Measurements from ENCODE around the gene ADPRHL1.

- TF ChIP-seq EZH2phosphoT487 (IDR thresholded peaks at IDR 0.05), result no peak
- TF ChIP-seq, protein P1, sequence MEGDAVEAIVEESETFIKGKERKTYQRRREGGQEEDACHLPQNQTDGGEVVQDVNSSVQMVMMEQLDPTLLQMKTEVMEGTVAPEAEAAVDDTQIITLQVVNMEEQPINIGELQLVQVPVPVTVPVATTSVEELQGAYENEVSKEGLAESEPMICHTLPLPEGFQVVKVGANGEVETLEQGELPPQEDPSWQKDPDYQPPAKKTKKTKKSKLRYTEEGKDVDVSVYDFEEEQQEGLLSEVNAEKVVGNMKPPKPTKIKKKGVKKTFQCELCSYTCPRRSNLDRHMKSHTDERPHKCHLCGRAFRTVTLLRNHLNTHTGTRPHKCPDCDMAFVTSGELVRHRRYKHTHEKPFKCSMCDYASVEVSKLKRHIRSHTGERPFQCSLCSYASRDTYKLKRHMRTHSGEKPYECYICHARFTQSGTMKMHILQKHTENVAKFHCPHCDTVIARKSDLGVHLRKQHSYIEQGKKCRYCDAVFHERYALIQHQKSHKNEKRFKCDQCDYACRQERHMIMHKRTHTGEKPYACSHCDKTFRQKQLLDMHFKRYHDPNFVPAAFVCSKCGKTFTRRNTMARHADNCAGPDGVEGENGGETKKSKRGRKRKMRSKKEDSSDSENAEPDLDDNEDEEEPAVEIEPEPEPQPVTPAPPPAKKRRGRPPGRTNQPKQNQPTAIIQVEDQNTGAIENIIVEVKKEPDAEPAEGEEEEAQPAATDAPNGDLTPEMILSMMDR (IDR thresholded peaks at IDR 0.05), result no peak
Measured at GRCh38 chr13:113437408-113438010, 15.8 kb downstream of the ADPRHL1 start.
